ENCODE data around the gene BCAR3.

BCAR3 gene

DNA sequence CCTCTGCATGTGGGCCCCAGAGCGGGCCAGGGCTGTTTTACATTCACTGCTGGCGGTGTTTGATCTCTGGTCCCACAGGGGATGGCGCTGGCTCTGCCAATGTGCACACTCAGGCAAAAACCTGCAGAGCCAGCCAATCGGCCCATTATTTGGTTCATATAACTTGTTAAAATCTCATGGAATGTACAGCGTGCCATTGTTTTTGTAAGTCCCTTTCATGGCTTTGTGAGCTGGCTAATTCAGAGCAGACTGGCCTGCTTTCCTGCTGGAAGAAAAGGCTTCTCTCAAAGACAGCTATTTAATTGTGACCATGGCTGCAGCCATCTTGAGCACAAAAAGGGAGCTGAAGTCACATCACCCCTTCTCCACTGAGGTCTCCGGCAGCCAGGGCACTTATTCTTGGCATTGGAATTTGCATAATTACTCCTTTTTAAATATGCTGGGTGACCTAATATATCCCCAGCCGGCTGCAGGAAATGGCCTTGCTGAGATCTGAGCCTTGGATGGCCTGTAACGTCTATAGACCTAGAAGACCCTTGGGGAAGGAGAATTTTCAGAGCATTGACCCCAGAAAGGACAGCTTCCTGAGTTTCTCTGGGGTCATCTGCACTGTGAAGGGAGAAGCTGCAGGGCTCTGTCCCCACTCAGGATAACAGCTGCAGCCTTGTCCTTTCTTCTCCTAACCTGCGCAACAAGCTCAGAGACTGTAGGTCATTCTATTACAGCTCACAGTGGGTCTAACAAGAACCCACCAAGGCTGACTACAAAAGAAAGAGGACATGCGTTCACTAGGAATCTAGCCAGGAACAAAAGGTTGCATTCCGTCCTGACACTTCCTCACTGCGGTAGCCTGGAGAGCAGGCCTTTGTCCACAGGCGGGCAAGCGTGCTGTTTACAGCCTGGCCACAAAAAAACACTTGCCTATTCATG is 45.8 kb downstream of the BCAR3 start:
- FAIRE-seq, result no peak

GRCh38 chr1:93633313-93633712 is 48.3 kb downstream of the BCAR3 start:
- FAIRE-seq, result no peak

DNA sequence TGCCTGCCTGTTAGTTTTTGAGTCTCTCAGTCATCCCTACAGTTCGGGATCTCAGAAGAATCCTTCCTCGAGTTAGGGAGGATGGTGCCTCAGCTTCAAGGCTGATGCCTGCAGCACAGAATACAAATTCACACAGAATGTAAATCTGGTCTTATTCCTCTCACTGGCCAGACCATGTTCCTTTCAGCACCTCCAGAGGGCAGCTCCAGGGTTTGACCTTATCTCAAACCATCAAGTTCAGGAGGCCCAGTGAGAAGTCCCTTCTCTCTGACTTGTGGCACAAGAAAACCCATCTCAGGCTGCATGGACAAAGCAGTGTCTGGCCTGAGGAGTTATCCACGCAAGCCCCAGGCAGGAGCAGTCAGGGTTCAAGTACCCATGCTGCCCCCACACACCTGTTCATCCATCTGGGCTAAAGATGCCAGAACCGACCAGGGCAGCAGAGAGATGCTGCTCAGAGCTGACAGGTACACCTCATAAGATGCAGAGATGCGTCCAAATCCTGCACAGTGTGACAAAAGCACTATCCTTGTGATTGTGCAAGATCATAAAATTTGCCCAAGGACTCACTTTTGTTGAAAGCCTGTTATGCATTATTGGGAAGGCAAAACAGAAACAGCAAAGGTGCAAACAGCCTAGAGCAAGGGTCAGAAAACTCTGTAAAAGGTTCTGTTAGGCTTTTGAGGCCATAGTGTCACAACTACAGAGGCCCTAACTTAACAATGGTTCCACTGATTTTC is 49.8 kb downstream of the BCAR3 start:
- FAIRE-seq, result no peak

DNA sequence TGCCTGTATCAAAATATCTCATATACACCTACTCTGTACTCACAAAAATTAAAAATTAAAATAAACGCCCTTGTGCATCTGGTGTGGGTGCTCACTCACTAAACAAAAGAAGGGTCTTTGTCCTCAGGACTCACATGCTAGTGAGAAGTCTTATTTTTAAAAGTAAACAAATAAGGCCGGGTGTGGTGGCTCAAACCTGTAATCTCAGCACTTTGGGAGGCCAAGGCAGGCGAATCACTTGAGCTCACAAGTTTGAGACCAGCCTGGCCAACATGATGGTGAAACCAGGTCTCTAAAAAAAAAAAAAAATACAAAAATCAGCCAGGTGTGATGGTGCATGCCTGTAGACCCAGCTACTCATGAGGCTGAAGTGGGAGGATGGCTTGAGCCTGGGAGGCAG is 51.5 kb downstream of the BCAR3 start:
- no peak for FAIRE-seq

DNA sequence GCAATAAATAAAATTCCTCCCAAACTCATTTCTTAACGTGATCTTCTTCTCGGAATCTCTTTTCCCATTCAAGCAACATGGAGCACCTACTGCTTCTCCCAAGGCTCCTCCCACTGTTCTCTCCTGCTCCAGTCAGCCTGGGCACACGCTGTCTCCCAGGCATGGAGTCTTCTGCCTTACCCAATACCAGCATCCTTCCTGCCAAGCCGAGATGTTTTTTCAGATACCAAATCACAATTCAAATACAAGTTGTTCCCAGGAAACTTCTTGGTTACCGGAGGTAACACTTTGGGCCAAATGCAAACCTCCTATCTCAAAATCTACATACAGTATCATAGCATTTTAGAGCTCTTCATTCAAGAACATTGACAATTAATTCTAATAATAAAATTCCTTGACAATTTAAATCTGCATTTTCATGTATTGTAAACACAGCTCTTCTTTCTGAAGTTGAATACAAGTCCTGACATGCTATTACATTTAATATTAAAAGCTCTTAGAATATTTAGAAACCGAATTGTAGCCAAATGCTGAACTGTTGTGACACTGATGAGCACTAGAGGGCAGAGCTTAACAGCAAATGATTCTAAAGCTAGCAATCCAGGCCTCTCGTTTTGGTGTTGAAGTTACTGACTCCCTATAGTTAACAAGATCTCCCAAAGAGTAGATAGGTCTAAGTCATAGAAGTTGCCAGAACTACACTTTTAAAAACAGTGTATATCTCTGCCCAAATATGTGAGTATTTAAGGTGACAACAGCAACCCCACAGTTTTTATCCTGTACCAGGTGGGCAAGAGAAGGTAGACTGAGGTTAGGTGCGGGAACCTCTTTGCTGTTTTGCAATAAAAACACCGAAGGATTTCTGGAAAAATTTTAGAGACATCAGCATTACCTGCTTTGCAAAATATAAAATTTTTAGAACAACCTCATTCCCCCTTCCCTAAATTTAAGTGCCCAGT is 52.3 kb downstream of the BCAR3 start:
- FAIRE-seq, result peak; percentile 98

GRCh38 chr1:93628681-93629080 is 53.0 kb downstream of the BCAR3 start:
- FAIRE-seq, result no peak

GRCh38 chr1:93625582-93626327 is 55.9 kb downstream of the BCAR3 start:
- FAIRE-seq, result no peak

DNA sequence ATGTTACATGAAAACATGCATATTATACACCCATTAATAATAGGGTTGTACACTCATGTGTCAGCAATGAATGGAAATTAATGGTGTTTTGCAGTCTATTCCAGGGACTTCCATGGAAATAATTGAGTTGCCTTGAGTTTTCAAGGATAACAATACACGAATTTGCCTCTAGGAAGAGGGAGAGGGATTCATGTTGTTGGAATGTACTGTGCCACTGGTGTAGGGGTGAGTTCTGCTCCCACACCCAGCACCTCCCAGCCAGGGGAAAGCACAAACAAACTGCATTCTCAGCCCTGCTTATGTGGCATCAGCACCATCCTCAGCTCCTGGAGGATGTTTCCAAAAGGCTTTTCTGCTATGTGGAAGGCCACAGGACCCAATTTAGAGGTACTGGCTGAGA is 57.8 kb downstream of the BCAR3 start:
- no peak for FAIRE-seq

- no peak for FAIRE-seq
Observed at GRCh38 chr1:93623436-93623835, 58.2 kb downstream of the BCAR3 start.

- FAIRE-seq, result no peak
Observed at GRCh38 chr1:93621246-93621645, 60.4 kb downstream of the BCAR3 start.

DNA sequence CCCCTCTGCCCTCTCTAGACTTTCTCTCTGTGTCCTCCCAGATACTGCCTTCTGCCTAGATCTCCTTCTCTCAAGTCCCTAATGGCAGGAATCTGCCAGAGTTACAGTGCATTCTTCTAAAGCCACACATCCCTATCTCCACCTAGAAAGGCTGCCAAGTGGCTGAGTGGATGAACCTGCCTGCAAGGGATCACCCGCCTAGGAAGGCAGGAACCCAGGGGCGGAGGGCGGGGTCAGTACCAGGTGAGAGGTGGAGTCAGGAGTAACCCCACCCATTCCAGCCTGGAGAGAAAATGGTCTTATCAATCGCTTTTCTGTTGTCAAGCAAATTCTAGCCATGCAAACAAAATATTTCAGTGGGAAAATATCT is 60.8 kb downstream of the BCAR3 start:
- no peak for FAIRE-seq

GRCh38 chr1:93620172-93620840 is 61.3 kb downstream of the BCAR3 start:
- no peak for FAIRE-seq

DNA sequence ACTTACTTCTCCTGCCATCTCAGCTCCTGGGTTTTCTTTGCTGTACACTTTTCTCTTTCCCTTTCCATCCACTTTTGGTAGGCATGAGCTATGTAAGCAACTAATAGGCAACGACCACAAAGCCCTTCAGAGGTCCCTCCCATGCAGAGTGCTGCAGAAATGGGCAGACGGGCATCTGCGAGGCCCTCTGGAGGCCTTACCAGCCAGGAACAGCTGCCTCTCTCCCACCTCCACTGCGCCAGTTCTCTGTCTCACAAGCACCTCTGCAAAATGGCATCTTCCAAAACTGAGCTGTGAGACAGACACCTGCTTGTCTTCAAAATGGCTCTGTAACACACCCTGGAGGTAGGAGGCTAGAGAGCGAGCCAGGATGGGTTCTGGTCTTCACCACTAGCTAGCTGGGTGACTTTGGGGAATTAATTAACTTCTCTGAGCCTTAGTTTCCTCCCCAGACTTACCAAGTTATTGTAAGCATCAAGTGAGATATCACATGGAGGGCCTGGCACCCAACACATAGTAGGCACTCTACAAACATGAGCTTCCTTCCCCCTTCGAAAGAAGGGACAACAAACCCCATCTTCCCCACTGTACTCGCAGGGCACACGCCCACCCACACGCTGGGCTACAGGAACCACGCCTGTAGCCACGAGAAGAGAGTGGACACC is 62.0 kb downstream of the BCAR3 start:
- no peak for FAIRE-seq

DNA sequence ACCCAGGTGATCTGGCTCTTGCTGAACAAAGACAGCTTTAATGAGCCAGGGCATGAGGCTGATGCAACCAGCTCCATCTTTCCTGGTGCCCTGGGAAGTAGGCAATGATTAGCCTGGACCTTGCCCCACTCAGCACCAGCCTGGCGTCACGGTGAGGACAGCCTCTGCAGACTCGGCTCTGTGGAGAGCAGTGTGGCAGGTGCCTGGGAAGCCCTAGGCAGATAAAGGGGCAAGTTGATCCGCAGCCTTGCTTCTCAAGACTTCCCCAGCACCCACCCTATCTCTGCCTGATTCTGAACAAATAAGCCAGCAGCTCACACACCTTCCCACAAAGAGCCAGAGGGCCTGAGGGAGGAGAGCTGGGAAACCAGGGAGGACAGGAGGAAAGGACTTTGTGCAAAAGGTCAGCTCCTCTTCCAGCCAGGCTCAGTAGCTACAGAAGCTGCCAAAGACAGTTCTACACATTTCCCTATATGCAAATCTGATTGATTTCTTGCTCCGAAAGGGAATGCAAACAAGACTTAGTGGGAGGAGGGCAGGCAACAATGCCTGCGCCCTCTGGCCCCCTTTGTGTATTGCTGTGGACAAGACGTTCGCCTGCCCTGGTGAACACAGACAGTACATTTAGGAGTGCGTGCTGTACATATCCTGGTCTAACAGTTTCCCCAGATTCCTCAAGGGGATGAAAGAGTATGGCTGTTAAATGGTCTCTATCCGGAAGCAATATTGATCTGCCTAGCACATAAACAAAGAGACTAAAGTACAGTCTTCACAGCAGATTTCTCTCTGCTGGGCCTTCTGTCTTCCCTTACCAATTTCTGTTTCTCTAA is 63.8 kb downstream of the BCAR3 start:
- FAIRE-seq, result no peak

DNA sequence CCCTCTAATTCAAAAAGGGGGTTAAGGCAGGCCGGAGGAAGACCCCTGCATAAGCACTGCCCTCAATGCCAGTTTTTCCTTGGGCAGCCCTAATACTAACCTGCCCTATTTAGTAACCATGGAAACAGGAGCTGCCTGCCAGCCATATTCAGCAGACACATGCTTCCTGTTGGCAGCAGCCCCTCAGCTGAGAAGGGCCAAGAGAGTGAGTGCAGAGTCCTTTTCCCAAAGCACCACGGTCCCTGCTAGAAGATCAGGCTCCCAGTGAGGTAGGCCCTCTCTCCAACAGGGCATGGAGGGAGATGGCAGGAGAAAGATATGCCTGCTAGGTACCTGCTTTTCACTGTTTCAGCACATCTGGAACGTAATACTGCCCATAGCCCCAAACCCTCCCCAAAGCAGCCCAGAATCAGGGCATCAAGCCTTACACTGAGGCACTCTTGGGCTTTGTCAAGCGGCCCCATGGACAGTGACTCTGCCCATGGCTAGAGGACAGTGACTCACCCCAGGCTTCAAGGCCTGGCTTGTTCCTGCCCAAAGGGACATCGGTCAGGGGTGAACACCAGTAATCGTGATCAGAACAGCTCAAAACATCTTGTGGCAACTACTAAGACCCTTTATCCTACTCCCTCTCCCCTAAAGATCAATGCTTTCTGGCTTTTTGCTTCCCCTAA is 64.5 kb downstream of the BCAR3 start:
- no peak for FAIRE-seq

GRCh38 chr1:93616221-93616995 is 65.2 kb downstream of the BCAR3 start:
- no peak for FAIRE-seq

DNA sequence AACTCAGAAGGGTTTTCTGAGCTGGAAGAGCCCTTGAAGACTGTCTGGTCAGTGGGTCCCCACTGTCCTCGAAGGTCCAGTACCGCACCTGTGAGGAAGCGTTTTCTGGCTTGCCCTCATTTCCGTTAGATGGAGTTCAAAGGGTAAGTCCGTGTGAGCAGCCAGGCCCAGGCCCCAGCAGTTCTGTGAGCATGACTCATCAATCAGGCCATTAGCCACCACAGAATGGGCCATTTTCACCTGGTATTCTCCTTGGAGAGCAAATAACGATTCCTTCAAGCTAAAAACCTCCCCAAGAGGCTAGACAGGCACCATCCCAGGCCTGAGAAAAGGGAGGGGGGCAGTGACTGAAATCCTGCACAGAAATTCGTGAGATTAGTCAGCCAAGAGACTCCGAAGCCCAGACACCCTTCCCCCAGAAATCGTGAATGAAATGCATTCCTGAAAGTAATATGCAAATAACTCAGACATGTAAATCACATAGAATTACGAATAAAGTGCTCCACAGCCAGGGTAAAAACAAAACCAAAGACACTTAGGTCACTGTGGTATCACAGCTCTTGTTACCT is 66.0 kb downstream of the BCAR3 start:
- no peak for FAIRE-seq

DNA sequence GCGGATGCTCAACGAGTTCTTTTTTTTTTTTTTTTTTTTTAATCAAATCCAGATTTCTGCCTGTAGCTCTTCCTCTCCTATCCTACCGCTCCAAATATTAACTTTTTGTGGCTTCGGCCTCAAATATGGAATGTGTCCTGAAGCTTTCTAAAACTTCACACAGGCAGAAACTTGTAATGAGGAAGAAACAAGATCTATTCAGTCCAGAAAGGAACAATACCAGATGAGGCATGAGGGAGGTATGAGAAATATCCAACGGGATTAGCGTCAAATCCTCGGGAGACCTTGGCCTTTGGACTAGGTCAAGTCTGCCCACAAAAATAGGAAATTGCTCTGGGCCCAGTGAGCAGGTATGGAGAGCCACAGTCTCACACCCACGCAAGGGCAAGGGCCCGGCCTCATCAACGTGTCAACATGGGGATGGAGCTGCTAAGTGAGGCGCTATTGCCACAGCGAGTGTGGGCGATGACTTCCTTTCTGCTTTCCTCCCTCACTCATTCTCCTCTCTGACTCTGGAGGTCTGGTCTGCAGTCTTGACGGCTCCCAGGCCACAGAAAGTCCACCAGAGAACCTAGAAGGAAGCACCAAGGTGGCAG is 66.6 kb downstream of the BCAR3 start:
- FAIRE-seq, result no peak

All from A204.1 (cell line).